Globus pallidus (tissue), 1 donor: ENCODE measurements around the gene PHLDB3.
"Not testable (repeated sequence)": the region's sequence is repeated elsewhere in the genome, so short reads cannot be mapped to it uniquely, and the experiment has no call there.

Experiments used
- DNase-seq: peaks from one replicate; pipeline ENCODE4 v3.0.0-alpha.2; 2015; ENCODE audit warnings: low spot score

The PHLDB3 gene

GRCh38 chr19:43527860-43528622 is 23.5 kb upstream of the PHLDB3 start:
- no peak for DNase-seq

- DNase-seq: peak; percentile 73
Measured at GRCh38 chr19:43526884-43527859, 22.6 kb upstream of the PHLDB3 start, which contains the start of gene ETHE1. ETHE1 (minus strand) TSS chr19:43527201; CDS start chr19:43527177, 24 bp downstream.

GRCh38 chr19:43525836-43526771 is 21.6 kb upstream of the PHLDB3 start:
- DNase-seq: no peak

GRCh38 chr19:43524922-43525835 is 20.6 kb upstream of the PHLDB3 start:
- DNase-seq: peak; percentile 31

GRCh38 chr19:43523696-43524095 is 19.1 kb upstream of the PHLDB3 start:
- not testable (repeated sequence) for DNase-seq

- no peak for DNase-seq
Measured at GRCh38 chr19:43522929-43523328, 18.4 kb upstream of the PHLDB3 start.

- DNase-seq: peak; percentile 76
Measured at GRCh38 chr19:43519436-43520088, 15.0 kb upstream of the PHLDB3 start.

GRCh38 chr19:43518051-43518450 is 13.5 kb upstream of the PHLDB3 start:
- DNase-seq: no peak

- DNase-seq: not testable (repeated sequence)
Measured at GRCh38 chr19:43512399-43512798, 7.9 kb upstream of the PHLDB3 start.

GRCh38 chr19:43511324-43511723 is 6.8 kb upstream of the PHLDB3 start:
- no peak for DNase-seq

GRCh38 chr19:43510713-43511112 is 6.2 kb upstream of the PHLDB3 start:
- no peak for DNase-seq

GRCh38 chr19:43507880-43508279 is 3.3 kb upstream of the PHLDB3 start:
- DNase-seq: no peak

GRCh38 chr19:43506629-43507028 is 2.1 kb upstream of the PHLDB3 start:
- no peak for DNase-seq

- no peak for DNase-seq
Measured at GRCh38 chr19:43505941-43506340, 1.4 kb upstream of the PHLDB3 start.

GRCh38 chr19:43505186-43505456 is 575 bp upstream of the PHLDB3 start:
- DNase-seq: no peak

- DNase-seq: peak; percentile 95
Measured at GRCh38 chr19:43503501-43504425, 783 bp downstream of the PHLDB3 start.

- DNase-seq: no peak
Measured at GRCh38 chr19:43502419-43502976, 2.0 kb downstream of the PHLDB3 start.

GRCh38 chr19:43501661-43502418 is 2.7 kb downstream of the PHLDB3 start:
- no peak for DNase-seq
